ENCODE data around the gene TMC6. TPM values are rescaled to one million over a fixed set of nuclear protein-coding genes. Genes with fewer than 3 reads are reported as not detected.

Gene TMC6
- total RNA-seq, 1 experiment from 2014 or later, result 116 TPM

DNA sequence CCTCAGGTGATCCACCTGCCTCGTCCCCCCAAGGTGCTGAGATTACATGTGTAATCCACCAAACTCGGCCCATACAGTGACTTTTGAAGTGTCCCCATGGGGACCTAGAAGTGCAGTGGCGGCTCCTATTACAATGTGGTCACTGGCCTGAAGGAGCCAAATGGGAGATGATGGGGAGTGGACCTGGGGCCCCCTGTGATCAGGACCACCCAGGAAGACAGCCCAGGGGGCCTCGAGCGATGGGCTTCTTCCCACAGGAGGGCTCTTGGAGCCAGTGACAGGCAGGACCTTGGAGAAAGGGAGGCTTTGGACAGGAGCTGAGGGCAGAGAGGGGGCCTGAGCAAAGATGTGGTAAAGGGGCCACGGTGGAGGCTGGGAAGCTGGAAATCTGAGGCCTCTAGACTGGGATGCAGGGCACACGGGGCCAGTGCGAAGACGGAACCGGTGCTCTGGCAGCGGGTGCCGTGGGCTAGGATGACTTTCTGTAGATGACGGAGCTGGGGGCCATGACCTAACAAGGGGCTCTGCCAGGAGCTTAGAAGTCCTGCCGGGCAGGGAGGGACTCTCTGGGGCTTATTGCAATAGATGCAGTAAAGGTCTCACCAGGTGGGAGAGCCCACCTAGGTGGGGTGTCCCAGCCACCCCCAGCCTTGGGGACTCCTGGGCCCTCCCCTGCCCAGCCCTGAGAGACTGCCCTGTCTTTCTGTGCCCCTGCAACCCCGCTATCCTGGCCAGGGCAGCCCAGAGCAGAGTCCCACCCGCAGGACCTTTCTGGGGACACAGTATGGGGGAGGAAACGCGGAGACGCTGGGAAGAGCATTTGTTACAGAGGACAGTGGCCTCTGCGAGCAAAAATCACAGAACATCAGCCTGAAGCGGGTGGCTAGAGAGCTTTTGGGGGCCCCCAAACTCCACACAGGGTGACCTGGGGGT is 14.9 kb upstream of the TMC6 start:
- intact Hi-C loops (cut with micrococcal nuclease; ENCODE audit: unreplicated experiment), result no loop called here
- CTCF ChIA-PET, result interaction anchor here (0.6 to 1.4 kb wide), 4 partner anchors 15 to 614 kb away, joined by 3 to 6 read pairs (median 6); partner anchors contain the start of gene TMC6
- Mint-ChIP-seq H3K4me1 (ENCODE audit: low read depth, unreplicated experiment) (peaks cover 74% of the 10 kb centered on the region), H3K36me3 (ENCODE audit: insufficient read depth, unreplicated experiment) (peaks cover 53% of the 10 kb centered on the region), H3K4me3 (ENCODE audit: low read depth, unreplicated experiment) (no peak overlapping the region), H3K9me3 (ENCODE audit: low read depth, unreplicated experiment) (no peaks in the 10 kb centered on the region), H3K27ac (ENCODE audit: unreplicated experiment) (peak overlapping the region; percentile 74), H3K27me3 (ENCODE audit: unreplicated experiment) (no peaks in the 10 kb centered on the region)
- BruUV-seq (replicated peaks), result no TSS peak
- no peak for DNase-seq
- TF ChIP-seq CTCF (IDR thresholded peaks at IDR 0.05; ENCODE audit: unreplicated experiment), result no peak

GRCh38 chr17:78142119-78142861 is 13.7 kb upstream of the TMC6 start:
- no TSS peak for BruUV-seq (replicated peaks)

GRCh38 chr17:78141437-78142118 is 13.0 kb upstream of the TMC6 start:
- no peaks in the 10 kb centered on the region for H3K27me3 Mint-ChIP-seq (ENCODE audit: unreplicated experiment)
- intact Hi-C loops (cut with micrococcal nuclease; ENCODE audit: unreplicated experiment), result no loop called here
- peaks cover 65% of the 10 kb centered on the region for H3K4me1 Mint-ChIP-seq (ENCODE audit: low read depth, unreplicated experiment)
- no TSS peak for BruUV-seq (replicated peaks)
- H3K36me3 Mint-ChIP-seq (ENCODE audit: insufficient read depth, unreplicated experiment), result peaks cover 51% of the 10 kb centered on the region
- H3K27ac Mint-ChIP-seq (ENCODE audit: unreplicated experiment), result peak overlapping the region; percentile 50
- H3K9me3 Mint-ChIP-seq (ENCODE audit: low read depth, unreplicated experiment), result no peaks in the 10 kb centered on the region
- CTCF ChIA-PET, result interaction anchor here (0.7 to 1.4 kb wide), 6 partner anchors 10 to 312 kb away, joined by 3 to 16 read pairs (median 5); partner anchors contain the start of genes AFMID, BIRC5 and TK1
- no peak overlapping the region for H3K4me3 Mint-ChIP-seq (ENCODE audit: low read depth, unreplicated experiment)
- TF ChIP-seq CTCF (IDR thresholded peaks at IDR 0.05; ENCODE audit: unreplicated experiment), result no peak
- DNase-seq, result no peak

More at GRCh38 chr17:78142119-78142861, 13.7 kb upstream of the TMC6 start:
- CTCF ChIA-PET, result interaction anchor here (0.7 to 1.4 kb wide), 6 partner anchors 9 to 311 kb away, joined by 3 to 16 read pairs (median 5); partner anchors contain the start of genes AFMID, BIRC5 and TK1
- H3K9me3 Mint-ChIP-seq (ENCODE audit: low read depth, unreplicated experiment), result no peaks in the 10 kb centered on the region
- peaks cover 68% of the 10 kb centered on the region for H3K4me1 Mint-ChIP-seq (ENCODE audit: low read depth, unreplicated experiment)
- H3K4me3 Mint-ChIP-seq (ENCODE audit: low read depth, unreplicated experiment), result no peak overlapping the region
- H3K27ac Mint-ChIP-seq (ENCODE audit: unreplicated experiment), result peak overlapping the region; percentile 50
- TF ChIP-seq CTCF (IDR thresholded peaks at IDR 0.05; ENCODE audit: unreplicated experiment), result no peak
- no peaks in the 10 kb centered on the region for H3K27me3 Mint-ChIP-seq (ENCODE audit: unreplicated experiment)
- H3K36me3 Mint-ChIP-seq (ENCODE audit: insufficient read depth, unreplicated experiment), result peaks cover 51% of the 10 kb centered on the region
- intact Hi-C loops (cut with micrococcal nuclease; ENCODE audit: unreplicated experiment), result no loop called here
- peak; percentile 87 for DNase-seq
